Activated CD4-positive, alpha-beta T cell treated with anti-CD3 and anti-CD28 coated beads for 4 hours (primary cell): ENCODE measurements around the gene RAB33A.

Source experiments
- DNase-seq, 2 donors: peaks; one replicate each; pipeline ENCODE4 v3.0.0-alpha.2; 2020

Gene RAB33A

DNA sequence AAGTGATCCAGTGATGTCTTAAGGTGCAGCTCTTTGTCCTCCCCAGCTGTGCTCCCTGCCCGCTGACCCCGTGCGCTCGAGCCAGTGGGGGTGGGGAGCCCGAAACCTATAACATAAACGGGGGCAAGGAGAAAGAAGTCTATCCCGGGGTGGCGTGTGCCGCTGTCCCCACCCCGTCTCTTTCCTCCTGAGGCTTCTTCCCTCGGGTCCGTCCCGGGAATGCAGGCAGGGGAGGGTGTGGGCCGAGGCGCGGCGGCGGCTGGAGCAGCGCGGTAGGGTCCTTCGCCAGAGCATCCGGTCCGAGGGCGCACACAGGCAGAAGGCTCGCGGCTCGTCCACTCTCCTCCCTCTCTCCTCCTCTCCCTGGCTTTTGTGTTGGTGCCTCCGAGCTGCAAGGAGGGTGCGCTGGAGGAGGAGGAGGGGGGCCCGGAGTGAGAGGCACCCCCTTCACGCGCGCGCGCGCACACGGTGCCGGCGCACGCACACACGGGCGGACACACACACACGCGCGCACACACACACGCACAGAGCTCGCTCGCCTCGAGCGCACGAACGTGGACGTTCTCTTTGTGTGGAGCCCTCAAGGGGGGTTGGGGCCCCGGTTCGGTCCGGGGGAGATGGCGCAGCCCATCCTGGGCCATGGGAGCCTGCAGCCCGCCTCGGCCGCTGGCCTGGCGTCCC is at the start of gene RAB33A:
Gene RAB33A (plus strand): TSS at position 517 of the 681 bp plus-strand sequence. CDS start 101 bp downstream, at position 618.
- peak; percentile 30 to 36 for DNase-seq

DNA sequence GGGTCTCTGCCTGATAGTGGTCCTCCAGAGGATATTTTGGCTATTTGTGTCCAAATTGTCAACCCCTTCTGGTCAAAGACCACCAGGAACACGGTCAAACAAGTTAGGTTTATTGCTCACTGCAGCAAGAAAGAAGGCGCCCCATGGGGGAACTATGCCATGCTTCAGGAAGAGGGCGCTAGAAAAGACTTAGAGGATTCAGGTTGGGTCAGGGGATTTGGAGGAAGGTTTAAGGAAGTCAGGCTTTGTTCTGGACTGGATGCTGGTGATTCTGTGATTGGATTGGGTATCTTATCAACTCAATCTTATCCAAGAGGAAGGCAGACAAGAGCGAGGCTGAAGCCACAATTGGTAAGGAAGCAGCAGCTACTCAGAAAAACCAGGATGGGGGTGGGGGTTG is 47.2 kb upstream of the RAB33A start:
- DNase-seq = no peak

DNA sequence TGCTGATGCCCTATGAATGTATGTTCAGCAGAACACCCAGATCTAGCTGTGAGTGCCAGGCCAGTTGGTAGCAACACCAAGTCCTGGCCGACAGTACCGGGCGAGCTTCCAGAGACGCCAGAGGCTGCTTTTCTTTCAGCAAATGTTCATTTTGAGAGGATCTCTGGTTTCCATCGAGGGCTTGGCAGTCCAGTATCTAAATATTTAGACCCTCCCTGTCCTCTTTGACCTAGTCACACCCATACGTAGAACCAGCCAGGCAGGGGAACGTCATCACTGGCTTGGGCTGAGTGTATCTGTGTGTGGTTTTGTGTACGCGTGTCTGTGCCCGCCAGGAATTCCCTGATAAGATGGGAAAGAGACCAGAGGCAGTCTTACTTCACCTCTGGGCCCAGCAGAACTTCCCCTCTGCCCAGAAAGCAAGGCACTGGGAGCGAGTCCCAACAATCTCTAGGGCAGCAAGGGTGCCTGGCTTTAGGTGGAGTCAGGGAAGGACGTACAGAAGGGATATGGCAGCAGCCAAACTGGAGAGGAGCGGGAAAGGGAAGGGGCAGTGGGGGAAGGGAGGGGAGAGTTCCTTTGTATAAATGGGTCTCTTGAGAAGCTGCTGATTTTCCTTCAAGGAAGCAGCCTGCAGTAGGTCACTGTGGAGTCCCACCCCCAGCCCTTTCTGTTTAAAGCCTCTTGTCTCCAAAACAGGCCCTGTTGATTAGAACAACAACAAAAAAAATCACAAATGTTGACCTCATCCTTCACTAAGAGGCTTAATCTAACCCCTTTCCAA is 46.5 kb upstream of the RAB33A start:
- DNase-seq = no peak

DNA sequence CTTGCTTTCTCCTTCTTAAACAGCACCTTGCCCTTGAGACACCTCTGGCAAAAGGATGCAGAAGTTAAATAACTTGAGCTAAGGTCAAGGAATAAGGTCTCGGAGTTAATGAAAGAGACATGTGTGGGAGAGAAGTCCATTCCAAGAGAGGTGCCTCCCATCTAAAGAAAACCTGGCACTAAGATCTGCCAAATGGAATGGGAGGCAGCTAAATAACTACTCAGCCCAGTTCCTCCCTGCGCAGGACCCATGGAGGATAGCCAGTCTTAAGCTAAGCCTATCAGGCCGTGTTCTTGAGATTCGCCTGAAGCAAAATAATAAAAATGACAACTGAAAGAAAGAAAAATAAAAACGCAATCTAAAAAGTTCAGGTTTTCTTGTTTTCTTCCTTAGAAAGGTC is 40.8 kb upstream of the RAB33A start:
- no peak for DNase-seq

DNA sequence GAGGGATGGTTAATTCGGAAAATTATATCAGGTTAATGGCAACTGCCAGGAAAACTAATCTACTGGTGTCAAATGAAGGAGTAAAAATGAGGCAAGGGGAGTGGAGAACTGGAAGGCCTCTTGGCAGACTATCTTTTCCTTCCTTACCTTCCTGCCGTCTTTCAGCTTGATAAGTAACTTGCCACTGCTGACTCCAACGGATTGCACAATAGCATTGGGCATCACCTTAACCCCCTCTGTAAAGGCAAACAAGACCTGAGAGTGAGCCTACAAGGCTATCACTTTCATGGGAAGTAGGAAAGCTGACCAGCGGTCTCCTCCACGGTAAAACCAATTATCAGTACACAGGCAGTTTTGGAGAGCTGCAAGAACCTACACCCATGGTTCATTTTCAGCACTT is 35.3 kb upstream of the RAB33A start:
- DNase-seq = no peak

DNA sequence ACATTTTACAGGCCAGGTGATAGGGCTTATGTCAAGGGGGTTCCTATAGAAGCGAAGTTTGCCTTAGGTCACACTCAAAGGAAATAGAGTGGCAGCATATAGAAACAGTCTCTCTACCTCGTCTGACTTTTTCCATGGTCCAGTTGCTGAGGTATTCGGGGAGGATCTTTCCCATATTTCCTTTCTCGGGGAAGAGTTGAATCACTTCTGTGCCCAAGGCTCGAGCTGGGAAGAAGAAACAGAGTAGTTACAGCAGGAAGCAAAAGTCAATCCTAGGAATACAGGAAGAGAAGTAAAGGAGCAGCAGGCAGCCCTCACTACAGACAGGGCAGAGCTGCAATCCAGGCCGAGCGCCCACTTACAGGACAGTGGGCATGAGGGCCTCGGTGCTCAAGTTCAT is 34.8 kb upstream of the RAB33A start:
- DNase-seq = no peak

DNA sequence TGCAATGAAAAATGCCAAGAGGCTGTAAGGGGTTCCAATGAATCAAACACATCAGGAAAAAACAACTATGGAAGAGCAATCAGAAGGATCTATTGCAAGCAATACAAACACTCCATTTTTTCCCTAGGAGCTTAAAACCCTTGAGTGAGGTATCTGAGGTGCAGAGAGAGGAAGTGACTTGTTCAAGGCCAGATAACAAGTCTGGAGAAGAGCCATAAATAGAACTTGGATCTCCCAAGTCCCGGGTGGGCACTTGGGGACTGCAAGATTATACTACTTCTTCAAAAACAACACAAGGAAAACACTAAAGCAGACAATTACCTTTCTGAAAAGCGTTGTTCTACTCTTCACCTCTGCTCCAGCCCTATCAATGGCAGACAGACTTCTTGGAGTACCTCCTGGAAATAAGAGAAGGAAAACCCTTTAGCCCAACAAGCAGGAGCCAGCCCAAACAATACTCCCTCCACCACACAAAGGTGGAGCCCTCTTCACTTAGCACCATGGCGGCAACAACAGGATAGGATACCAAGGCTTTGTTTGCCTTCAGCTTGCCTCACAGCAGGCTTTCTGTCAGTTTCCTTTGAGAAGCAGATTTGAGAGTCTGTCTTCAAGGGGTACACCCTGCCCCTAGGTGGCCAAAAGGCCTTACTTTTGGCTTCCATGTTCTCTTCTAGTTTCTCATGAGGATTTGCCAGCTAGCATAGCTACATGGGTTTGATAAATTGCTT is 32.1 kb upstream of the RAB33A start:
- no peak for DNase-seq

DNA sequence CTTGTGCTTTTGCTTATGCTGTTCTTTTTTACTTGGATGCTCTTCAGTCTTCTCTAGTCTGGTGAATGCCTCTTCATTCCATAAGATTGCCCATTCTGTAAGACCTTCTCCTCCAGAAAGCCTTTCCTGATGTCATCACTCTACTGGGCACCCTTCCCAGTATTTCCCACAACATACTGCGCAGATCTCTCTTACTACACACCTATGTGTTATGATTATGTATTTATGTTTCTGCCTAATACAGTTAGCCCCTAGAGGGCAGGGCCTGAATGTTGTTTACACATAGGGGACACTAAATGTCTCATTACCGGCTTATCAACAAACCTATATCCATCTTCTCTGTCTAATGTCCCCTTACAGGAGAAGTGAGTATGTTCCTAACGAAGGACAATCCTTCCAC is 27.3 kb upstream of the RAB33A start:
- no peak for DNase-seq

DNA sequence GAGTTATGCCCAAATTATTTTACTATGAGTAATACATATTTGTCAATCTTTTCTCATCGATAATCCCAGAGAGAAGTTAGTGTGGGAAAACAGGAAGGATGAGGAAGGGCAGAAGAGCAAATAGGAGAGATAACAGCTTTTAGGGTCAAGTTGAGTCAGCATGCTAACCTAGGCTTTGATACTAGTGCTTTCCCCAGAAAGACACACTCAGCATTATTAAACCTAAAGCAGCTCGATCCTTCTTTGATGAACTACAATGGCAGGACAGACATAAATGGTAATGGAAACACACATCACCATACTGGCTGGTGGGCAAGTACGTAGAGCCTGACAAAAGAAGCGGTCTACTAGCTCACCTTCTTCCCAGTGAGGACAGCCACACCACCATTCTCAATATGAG is 26.6 kb upstream of the RAB33A start:
- DNase-seq = no peak

DNA sequence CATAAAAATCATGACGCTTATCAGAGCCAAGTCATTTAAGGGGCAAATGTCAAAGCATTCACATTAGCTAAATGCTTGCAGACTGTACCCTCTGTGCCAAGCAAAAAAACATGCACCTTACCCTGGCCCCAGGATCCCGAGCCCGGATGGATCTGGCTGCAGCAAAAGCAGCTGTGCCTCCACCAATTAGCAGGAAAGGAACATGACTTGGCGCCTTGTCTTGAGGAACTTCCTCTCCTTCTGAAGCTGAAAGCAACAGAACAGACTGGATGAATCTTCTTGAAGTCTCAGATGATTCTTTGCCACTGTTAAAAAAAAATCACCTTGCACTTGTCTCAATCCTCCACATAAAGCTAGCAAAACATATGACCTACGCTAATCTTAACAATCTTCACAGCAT is 24.1 kb upstream of the RAB33A start:
- no peak for DNase-seq

DNA sequence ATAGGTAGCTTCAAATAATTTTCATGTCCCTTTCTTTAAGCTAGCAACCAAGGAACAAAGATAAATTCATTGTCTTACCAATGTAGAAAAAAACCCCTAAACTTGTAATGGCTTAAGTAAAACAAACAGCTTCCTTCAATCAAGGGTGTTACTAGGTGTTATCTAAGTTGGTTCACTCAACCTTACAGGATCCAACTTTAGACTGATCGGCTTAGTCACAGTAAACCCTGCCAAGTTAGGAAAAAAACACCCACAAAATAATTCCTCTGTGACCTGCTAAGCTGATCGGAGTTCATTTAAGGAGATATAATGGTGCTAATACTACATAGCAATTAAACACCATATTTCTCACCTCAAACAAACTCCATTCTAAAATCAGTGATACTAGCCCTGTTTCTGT is 16.2 kb upstream of the RAB33A start:
- DNase-seq = no peak

DNA sequence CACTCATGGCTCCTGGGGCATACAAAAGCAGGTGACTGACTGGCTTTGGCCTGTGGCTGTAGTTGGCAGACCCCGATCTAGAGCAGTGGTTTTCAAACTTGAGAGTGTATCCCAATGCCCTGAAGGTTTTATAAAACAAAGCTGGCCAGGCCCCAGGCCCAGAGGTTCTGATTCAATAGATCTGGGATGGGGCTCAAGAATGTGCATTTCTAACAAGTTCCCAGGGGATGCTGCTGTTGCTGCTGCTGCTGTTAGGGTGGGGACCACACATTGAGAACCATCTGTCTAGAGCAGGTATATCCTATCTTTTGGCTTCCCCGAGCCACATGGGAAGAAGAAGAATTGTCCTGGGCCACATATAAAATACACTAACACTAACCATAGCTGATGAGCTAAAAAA is 13.5 kb upstream of the RAB33A start:
- DNase-seq = no peak

DNA sequence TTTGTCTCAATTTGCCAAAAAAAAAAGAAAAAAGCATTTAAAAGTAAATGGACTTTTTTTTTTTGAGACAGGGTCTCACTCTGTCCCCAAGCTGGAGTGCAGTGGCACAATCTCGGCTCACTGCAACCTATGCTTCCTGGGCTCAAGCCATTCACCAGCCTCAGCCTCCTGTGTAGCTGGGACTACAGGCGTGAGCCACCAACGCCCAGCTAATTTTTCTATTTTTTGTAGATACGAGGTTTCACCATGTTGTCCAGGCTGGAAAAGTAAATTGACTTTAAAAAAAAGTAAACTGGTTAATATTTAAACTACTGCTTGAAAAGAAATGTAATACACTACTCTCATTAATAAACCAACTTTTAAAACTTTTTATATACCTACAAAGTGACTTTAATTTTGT is 12.0 kb upstream of the RAB33A start:
- DNase-seq = no peak

DNA sequence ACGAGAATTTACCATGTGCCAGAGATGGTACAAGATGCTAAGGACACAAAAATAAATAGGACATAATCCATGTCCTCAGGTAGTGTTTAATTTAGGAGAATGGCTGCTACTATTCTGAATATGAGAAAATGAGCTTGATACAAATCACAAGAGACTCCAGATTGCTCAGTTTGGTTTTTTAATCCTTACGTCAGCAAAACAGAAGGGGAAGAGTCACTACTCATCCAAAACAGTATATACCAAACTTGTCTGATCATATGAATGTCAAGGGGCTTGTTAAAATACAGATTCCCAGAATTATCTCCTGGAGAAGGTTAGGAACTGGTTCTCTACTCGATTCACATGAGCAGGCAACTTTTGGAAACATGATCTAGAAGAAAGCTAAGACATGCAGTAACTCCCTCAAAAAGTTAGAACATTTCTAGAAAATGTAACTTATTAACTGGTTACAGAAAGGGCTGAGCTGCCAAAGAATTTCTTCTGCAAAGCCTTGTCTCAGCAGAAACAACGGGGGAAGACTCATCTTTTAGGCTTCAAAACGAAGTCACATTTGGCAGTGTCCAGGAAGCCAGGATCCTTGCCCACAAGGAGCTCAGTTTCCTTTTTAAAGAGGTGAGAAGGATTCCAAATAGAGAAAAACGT is 9.5 kb upstream of the RAB33A start:
- DNase-seq = no peak

DNA sequence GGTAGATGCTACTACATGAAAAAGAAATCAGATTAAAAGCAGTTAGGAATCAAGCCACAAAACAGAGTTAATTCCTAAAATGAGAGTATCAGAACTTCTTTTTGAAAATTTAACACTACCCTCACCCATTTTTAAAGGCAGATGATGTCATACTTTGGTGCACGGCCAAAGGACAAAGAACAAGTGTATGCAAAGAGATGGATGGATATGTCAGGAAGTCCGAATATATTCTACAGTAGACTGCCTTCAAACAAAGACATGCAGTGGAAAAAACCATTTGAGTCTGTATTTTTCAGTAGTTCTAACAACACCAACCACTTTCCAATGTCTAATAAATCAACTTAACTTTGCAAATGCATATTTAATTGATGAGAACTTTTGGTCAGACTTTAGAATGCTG is 8.4 kb upstream of the RAB33A start:
- no peak for DNase-seq

DNA sequence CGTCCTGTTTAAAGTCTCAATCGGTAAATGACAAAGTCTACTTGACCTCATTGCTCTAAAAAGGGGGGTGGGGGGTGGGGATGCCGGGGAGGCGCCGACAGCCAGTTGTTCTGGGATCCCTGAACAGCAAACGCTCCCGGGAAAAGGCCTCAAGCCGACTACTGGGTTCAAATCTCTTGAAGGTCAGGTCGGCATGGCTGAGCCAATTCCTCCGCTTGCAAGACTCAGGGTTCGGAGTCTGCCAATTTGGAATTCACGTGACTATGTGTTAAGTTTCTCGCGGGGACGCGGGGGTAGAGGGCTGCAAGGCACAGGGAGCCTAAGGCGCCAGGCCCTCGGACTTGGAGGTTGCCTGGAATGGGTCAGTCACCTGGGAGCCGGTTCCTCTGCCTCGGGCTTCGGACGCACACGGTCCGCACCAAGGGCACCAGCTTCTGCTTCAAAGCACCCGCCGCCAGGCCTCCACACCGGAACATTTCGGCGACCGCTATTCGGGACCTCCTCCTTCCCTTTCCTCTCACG is 6.5 kb upstream of the RAB33A start:
- DNase-seq = peak in 1 of 2 donors; percentile 14

DNA sequence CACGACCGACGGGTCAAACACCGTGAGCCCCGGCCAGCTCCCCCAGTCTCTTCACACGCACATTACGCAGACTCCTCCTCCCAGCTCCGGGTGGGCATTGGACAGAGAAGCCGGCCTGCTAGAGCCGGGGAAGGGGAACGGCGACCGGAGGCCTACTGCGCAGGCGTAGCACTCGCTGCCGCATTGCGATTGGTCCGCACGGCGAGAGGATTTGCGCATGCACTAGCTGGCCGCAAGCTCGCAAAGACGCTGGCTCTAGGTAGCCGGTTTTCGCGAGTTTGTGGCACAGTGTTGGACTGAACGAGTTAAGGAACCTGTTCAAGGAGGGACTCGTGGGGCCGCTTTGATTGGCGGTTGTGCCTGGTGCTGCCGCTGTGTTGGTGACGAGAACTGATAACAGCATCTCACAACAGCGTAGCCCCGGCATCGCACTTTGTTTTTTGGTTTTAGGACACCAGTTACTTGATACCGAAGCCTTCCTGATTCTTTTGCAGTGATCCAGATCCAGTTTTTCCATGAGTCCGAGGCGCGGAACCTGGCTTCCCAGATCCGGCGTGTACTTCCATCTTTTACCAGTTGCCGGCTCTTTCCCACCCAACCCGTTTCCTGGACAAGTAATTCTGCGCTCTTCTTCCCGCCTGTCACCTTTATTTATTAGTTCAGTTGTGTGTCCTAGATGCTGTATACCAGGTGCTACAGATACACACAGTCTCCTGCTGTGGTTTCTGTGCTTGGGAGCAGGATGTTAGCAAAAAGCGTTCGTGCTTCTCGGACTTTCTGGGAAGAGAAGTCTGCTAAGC is 5.9 kb upstream of the RAB33A start, which contains the start of gene AIFM1:
Gene AIFM1 (minus strand): TSS at position 139 of the 800 bp plus-strand sequence. CDS start 185 bp downstream, outside the sequence.
- peak; percentile 77 to 82 for DNase-seq

DNA sequence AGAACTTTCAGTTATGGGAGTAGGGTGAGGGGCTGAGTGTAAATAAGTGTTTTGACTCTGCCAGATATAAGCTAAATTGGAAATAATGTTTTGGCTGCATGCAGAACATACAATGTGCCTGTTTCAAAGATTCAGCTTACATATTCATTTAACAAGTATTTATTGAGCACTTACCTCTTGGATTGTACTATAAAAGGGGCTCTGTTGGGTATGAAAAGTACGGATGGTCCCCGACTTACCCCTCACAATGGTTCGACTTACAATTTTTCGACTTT is 5.3 kb upstream of the RAB33A start:
- DNase-seq = no peak

DNA sequence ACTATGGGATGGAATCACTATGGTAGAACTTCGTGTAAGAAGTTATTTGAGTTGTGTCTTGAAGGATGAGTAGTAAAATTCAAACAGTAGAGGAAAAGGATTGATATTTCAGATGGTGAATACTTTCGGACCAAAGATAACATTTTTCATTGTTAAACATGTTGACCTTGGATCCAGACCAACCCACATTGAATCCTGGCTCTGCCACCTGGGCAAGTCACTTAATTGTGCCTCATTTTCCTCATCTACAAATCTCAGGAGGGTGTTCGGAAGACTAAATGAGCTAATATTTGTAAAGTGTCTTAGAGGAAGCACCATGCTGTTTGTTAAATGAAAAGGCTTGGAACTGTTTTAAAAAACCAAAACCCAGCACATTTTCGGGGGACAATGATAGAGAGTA is 4.7 kb upstream of the RAB33A start:
- DNase-seq = no peak

DNA sequence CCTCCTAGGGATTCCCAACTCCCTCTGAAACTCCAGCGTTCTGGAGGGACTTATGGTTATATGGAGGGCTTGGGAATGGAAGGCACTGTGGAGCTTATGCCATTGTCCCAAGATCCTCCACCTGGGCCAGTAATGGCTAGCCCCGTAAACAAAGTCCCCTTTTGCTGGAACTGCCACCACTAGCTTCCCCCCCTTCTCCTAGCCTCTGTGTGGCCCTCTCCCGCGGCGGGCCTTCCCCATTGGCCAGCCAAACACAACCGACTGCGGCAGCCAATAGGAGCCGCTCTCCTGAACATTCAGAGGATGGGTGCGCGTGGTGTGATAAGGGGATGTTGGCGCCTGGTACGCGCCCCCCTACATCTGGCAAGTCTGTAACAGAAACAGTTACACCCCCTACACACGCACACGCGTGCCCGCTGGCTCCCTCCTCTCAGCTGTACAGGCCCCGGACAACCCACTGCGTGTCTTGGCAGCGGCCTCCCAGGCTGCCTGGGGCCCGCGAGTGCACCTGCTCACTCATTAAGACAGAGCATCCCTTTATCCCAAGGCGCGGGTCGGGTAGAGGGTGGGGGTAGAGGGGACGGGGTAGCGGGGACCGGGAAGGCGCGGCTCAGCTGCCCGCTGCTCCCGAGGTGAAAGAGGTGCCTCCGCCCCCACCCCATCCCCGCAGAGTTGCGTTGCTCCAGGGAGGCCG is 863 bp upstream of the RAB33A start:
- peak; percentile 45 to 49 for DNase-seq

DNA sequence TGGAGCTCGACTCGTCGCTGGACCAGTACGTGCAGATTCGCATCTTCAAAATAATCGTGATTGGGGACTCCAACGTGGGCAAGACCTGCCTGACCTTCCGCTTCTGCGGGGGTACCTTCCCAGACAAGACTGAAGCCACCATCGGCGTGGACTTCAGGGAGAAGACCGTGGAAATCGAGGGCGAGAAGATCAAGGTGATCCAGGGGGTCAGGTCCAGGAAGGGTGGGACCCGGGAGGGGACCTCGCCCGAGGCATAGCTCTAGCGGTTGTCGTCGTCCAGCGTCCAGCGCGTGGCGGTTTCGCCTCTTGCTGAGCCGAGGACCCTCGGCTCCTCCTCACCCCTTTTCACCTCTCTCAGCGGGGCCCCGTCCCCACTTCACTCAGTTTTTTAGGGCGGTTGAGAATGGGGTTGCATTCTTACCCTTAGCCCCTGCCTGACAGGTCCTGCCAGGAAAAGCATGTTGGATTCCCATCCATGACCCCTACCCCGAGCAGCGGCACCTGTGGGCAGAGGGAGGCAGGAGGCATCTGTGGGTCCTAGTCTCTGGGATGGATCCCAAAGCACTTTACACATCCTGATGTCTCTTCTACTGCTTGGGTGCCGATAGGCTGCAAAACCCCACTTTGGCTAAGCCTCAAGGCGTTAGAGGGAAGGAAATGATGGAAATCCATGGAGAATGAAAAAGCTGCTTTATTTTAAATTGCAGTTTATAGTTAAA is 524 bp downstream of the RAB33A start:
- DNase-seq = no peak
